Ishikawa (cell line): ENCODE data around the gene NDUFA6.

ENCODE experiments used
- CEBPB ChIP-seq: IDR thresholded peaks from 2 replicates; pipeline ENCODE4 v1.6.1; 2012
- NFIC ChIP-seq: IDR thresholded peaks from 2 replicates; pipeline ENCODE4 v1.6.1; 2012
- RAD21 ChIP-seq: IDR thresholded peaks from 2 replicates; pipeline ENCODE4 v1.6.1; 2012; ENCODE audit warnings: low read depth
- REST ChIP-seq: IDR thresholded peaks from 2 replicates; pipeline ENCODE4 v1.6.1; 2012; ENCODE audit warnings: low read depth, mild to moderate bottlenecking
- TAF1 ChIP-seq: IDR thresholded peaks from 2 replicates; pipeline ENCODE4 v1.6.1; 2012; ENCODE audit warnings: low read depth, mild to moderate bottlenecking
- ZBTB7A ChIP-seq: IDR thresholded peaks from 2 replicates; pipeline ENCODE4 v1.6.1; 2012; ENCODE audit warnings: low read depth

- no peak for TF ChIP-seq RAD21
- TF ChIP-seq TAF1, result no peak
- no peak for TF ChIP-seq CEBPB
- no peak for TF ChIP-seq REST
- TF ChIP-seq ZBTB7A, result no peak
- no peak for TF ChIP-seq NFIC
These were observed 39.9 kb downstream of the NDUFA6 start for GRCh38 chr22:42050641-42051180.
